GM21390 (cell line): ENCODE data around the gene PRPF38B.

Experiments used
- ATAC-seq: cut with Tn5 transposase; IDR thresholded peaks from one replicate; pipeline ENCODE4 v1.9.1; 2021; ENCODE audit not compliant: unreplicated experiment

The PRPF38B gene

DNA sequence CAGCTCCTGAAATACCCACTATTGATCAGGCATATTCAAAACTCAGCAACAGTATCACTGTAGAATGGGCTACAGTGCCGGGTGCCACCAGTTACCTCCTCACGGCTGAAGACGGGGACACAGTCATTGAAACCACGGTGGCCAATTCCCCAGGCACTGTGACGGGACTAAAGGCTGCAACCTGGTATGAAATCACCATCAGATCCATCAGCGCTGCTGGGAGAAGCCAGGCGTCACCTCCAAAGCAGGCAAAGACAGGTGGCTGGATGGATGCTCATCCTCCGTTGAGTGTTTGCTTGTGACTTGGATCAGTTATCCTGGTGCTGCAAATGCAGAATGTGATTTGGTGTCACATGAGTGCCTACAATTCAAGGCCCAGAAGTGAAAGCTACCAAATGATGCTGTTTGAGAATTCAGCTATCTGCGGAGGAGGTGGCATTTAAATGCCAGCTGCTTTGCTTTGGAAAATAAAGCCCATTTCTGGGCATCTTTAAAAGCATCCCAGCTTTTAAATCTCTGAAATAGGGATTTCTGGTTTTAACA lies 25.7 kb downstream of the PRPF38B start:
- no peak for ATAC-seq

GRCh38 chr1:108718927-108719655 lies 27.0 kb downstream of the PRPF38B start:
- ATAC-seq, result no peak

GRCh38 chr1:108719656-108720435 lies 27.7 kb downstream of the PRPF38B start:
- ATAC-seq, result no peak

GRCh38 chr1:108722292-108722691 lies 30.2 kb downstream of the PRPF38B start:
- ATAC-seq, result no peak

DNA sequence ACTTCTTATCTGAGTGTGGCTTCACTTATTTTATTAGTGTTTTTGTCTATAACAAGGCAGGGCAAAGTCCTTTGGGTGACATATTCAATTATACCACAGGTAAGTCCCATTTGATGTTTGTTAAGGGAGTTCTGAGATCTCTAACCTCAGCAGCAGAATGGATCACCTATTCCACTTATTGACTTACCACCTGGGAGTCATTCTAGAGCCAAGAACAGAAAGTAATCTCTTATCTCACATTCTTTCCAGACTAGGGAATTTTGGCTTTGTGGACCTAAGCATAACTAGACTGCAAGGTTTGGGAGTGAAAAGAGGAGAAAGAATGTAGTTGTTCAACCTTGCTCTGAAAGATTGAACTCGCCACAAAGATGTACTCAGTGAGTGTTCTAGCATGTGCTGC lies 33.8 kb downstream of the PRPF38B start:
- no peak for ATAC-seq

- no peak for ATAC-seq
Observed at GRCh38 chr1:108728327-108728923, 36.3 kb downstream of the PRPF38B start.

DNA sequence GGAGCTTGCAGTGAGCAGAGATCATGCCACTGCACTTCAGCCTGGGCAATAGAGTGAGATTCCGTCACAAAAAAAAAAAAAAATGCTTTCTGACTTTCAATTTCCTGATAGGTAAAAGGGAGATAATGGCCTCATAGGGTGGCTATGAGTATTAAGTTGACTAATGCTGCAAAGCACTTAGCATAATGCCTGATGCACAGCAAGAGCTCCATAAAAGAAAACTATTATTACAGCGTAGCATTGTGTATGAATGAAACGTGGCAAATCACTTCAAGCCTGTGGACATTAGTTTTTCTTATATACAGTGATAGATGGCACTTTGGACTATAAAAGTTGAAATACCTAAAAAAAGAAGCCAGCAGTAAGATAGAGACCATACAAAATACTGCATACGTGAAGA lies 37.4 kb downstream of the PRPF38B start:
- ATAC-seq, result no peak

DNA sequence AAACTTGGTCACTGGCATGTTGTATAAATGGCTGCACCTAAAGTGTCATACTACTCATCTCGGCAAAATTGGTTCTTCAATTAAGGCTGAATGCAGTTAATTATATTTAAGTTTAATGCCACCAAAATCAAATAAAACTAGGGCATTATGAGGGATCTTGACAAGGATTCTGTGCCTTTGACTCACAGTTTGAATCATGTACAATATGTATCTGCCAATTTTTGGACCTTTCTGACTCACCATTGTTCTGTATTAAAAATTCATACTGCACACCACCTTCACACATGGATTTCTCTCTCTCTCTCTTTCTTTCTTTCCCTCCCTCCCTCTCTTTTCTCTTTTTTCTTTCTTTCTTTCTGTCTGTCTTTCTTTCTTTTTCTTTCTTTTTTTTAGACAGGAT lies 40.3 kb downstream of the PRPF38B start:
- ATAC-seq, result no peak

DNA sequence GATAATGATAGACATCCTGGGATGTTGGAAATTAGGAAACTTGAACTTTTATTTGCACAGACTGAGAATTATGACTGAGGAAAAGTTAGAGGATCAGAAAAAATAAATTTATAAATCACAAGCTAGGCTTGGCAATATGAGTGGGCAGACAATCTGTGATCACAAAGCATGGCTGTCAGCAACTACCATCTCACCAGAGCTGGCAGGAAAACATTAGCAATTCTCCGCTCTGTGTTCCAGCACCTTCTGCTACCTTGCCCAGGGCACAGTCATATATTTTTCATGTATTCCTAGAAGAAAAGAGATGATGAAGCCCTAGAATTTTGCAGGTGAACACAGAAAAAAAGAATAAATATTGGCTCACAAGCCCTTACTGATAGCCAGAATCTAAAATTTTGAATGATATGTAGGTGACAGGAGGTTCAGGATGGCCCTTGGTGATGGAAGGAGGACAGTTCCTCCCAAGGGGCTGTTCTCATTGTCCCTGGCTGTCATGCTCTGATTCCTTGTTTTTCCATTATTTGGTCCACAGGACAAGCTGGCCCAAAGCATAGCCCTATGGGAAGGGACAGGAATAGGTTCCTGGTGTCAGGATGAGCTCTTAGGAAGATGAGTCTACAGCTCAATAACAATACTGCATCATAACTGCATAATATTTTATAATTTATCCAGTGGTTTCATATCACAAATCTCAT lies 42.2 kb downstream of the PRPF38B start:
- ATAC-seq, result no peak

- no peak for ATAC-seq
Observed at GRCh38 chr1:108742253-108742652, 50.1 kb downstream of the PRPF38B start.

GRCh38 chr1:108745980-108746381 lies 53.9 kb downstream of the PRPF38B start:
- no peak for ATAC-seq

DNA sequence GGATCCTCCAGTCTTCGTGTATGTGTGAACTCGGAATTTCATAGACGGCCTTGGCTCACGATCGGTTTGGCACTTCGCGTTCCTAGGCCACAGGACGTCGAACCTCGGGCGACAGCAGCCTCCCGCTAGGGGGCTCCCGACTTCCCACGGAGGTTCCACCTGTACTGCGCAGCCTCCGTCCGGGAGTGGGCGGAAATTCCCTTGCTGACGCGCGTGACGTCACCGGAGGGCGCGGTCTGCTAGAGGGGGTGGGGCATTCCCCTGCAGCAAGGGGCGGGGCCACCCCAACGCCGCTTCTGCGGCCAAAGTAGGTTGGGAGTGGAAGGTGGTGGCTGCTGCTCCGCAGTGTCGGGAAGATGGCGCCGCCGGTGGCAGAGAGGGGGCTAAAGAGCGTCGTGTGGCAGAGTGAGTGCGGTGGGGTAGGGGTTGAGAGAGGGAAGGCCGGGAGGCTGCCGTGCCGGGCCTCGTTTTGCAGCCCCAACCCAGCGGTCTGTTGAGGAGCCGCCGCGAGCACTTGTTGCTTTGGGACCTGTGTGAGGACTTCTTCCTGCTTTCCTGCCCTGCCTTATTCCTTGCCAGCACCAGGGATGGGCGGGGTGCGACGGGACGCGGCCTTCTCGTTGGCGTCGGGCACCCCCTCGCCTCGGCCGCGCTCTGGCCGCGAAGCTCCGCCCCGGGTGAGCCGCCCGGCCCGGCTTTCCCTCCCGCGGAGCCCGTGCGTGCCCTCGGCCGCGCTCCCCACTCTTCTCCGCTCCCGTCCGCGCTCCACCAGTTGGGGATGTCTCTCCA lies 54.5 kb downstream of the PRPF38B start, which contains the start of gene STXBP3:
Gene STXBP3 (plus strand): TSS at position 293 of the 789 bp plus-strand sequence. CDS start 64 bp downstream, at position 357.
- ATAC-seq, result peak; percentile 91

DNA sequence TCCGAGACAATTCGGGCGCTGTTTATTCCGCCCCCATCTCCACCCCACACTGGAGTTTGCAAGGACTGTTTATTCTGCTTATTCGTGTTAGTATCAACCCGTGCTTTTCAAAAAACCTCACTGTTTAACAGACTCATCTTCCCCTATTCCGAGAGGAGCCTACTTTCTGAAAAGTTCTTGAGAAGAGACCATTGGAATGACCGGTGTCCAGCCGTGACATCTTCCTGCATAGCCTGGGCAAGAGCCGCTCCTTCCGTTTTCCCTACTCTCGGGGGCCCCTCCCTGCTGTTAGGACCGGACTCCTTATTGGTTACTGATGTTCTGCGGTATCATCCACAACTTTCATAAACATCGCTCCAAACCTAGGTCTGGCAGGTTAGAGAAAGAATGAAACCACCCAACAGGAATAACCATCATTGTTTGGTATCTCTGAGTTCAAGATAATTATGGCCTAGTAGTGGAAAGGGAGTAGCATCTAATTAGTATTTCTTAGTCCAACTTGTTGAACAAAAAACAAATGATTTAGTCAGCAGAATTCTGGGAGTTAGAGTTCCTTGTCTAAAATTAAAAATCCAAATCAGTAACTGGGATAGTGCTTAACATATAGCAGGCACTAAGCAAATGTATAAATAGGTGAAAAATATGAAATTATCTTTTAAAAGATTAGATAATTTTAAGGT lies 55.2 kb downstream of the PRPF38B start:
- ATAC-seq, result peak; percentile 25

DNA sequence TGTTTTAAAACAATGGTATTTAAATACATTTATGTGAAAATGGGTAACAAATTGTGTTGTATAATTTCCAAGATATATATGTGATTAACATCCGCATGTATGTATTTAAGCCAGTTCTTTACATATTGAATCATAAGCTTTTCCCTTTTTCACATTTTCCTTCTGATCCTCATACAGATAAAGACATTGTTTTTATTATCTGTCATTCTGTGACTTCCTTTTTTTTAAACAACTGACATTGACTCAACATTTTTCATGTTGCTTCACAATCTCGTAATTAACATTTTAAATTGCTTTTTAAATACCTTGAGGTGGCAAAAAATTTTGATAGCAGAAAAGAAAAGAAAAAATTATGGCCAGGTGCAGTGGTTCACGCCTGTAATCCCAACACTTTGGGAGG lies 55.8 kb downstream of the PRPF38B start:
- ATAC-seq, result no peak

DNA sequence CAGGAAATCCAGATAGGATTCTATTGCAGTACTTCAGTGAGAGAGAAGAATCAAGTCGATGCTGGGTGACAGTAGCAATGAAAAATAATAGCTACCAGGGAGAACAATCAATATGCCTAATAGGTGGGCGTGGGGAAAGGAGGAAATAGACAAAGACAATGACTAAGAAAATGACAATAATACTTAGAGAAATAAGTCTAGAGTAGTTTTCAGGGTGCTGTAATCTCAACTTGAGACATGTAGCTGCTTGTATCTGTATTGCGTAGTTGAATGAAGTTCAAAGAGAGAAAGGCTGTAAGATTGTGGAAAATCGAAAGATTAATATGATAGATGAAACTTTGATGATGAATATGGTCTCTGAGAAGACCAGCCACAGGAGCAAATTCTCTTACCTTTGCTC lies 57.0 kb downstream of the PRPF38B start:
- ATAC-seq, result no peak

DNA sequence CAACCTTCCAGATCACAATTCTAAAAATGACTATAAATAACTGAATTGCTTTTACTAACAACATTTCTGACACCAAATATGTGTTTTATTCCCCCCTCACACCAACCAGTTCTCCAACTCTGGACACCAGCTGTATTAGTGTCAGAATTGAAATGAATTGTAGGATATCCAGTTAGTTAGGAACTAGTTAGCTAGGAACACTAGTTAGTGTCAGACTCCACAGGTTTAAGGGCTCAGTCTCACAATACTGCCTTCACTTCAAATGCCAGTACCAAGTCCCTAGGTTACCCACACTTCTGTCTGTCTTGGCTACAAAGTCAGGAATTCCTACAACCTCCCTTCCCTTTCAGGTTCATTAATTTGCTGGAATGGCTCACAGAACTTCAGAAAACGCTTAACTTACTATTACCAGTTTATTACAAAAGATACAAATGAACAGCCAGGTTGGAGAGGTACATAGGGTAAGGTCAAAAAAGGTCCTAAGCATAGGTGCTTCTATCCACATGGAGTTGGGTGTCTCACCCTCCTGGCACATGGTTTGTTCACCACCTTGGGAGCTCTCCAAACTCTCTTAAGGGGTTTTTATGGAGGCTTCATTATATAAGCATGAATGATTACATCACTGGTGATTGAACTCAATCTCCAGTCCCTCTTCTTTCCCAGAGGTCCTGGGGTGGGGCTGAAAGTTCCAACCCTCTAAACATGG lies 58.5 kb downstream of the PRPF38B start:
- no peak for ATAC-seq
